HCT116 (cell line): ENCODE data around the gene CDH22.

Experiments
- CTCF ChIP-seq, 3 experiments: fragments of 200-600 bp in 1 of 3; sonication (generic) in 1 of 3; IDR thresholded peaks in 2 of 3; conservative IDR thresholded peaks in 1 of 3; 2 replicates each; pipeline ENCODE4 v1.5.1; 2012 to 2017; ENCODE audit warnings: low read depth in 2 of 3, low read length in 2 of 3, antibody characterized with exemption in 1 of 3, borderline replicate concordance in 1 of 3, control low read depth in 1 of 3, mild to moderate bottlenecking in 1 of 3, mixed read lengths in 1 of 3, mixed run types in 1 of 3, moderate library complexity in 1 of 3; ENCODE audit not compliant: insufficient read depth in 1 of 3
- EZH2phosphoT487 ChIP-seq: fragments of 200-600 bp; IDR thresholded peaks from 2 replicates; pipeline ENCODE4 v1.6.1; 2018; ENCODE audit warnings: antibody characterized with exemption, borderline replicate concordance
- REST ChIP-seq: IDR thresholded peaks from 2 replicates; pipeline ENCODE4 v1.6.1; 2012; ENCODE audit warnings: low read depth
- SP1 ChIP-seq: IDR thresholded peaks from 2 replicates; pipeline ENCODE4 v1.6.1; 2012; ENCODE audit warnings: low read depth

GRCh38 chr20:46159101-46159897, 149.0 kb downstream of the CDH22 start:
- no peak for TF ChIP-seq REST
- no peak for TF ChIP-seq CTCF (IDR thresholded peaks at IDR 0.05 in 2 of 3, conservative IDR thresholded peaks at IDR 0.05 in 1 of 3; ENCODE audit: borderline replicate concordance in 1 of 3, insufficient read depth in 1 of 3, low read depth in 2 of 3, low read length in 2 of 3)
- no peak for TF ChIP-seq EZH2phosphoT487
- TF ChIP-seq SP1 = no peak
